NOMO-1 (cell line): Measurements from ENCODE around the gene PIP5K1A.
"Not testable (repeated sequence)": the region's sequence is repeated elsewhere in the genome, so short reads cannot be mapped to it uniquely, and the experiment has no call there.

Experiments used
- DNase-seq, 2 experiments: peaks; one replicate each; lab custom pipeline; 2025; ENCODE audit not compliant: unreplicated experiment in 2 of 2; lab: John Stamatoyannopoulos, UW

Gene PIP5K1A, protein sequence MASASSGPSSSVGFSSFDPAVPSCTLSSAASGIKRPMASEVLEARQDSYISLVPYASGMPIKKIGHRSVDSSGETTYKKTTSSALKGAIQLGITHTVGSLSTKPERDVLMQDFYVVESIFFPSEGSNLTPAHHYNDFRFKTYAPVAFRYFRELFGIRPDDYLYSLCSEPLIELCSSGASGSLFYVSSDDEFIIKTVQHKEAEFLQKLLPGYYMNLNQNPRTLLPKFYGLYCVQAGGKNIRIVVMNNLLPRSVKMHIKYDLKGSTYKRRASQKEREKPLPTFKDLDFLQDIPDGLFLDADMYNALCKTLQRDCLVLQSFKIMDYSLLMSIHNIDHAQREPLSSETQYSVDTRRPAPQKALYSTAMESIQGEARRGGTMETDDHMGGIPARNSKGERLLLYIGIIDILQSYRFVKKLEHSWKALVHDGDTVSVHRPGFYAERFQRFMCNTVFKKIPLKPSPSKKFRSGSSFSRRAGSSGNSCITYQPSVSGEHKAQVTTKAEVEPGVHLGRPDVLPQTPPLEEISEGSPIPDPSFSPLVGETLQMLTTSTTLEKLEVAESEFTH

DNA sequence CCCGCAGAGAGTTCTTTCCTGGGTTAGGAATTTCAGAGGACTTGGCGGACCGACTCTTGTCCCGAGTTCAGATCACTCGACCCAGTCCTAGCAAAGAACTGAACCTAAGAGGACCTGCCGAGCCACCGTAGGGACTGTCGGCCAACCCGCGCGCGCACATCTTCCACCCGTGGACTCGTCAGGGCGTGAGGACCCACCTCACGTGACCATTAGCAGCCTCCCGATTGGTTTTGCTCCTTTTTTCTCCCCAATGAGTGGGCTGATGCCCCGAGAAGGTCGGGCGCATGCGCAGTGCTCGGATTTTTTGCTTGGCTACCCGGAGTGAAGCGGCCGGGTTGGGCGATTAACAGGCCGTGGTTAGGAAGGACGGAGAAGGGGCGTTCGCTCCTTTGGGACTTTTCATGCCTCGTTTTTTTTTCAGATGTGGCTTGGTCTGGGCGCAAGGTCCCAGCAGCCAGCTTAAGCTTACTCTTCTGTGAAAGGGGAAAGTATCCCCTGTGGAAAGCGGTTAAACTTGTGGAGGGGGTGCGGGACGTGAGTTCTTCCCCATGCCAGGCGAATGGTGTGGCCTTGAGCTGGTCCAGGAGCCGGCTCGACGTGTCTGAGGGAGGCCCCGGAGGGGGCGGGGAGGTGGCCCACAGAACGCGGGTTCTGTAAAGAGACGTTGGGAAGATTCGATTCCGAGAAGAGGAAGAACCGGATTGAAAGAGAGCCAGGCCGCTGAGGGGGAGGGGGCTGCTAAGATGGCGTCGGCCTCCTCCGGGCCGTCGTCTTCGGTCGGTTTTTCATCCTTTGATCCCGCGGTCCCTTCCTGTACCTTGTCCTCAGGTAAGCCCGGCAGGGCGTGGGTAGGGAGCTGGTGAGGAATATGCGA, at the start of gene PIP5K1A:
Gene PIP5K1A (plus strand): TSS at position 299 of the 874 bp plus-strand sequence. CDS start 445 bp downstream, at position 744.
- DNase-seq = peak; percentile 99

DNA sequence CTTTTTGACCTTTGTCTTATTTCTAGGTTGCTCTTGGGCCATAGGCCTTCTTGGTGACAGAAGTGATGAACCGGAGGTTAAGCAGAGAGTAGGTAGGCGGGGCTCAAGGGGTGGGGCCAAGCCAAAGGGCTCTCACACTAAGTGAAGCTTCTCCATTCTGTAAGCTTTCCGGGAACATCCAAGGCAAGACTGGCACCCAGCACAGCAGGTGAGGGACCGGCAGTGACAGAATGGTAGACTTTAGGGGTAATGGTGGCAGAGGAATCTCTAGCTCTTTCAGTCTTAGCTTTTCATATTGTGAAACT, 41.9 kb upstream of the PIP5K1A start, which contains the start of gene TNFAIP8L2:
Gene TNFAIP8L2 (plus strand): TSS at position 135 of the 305 bp plus-strand sequence. CDS start 2,049 bp downstream, outside the sequence.
- peak; percentile 78 to 80 for DNase-seq

DNA sequence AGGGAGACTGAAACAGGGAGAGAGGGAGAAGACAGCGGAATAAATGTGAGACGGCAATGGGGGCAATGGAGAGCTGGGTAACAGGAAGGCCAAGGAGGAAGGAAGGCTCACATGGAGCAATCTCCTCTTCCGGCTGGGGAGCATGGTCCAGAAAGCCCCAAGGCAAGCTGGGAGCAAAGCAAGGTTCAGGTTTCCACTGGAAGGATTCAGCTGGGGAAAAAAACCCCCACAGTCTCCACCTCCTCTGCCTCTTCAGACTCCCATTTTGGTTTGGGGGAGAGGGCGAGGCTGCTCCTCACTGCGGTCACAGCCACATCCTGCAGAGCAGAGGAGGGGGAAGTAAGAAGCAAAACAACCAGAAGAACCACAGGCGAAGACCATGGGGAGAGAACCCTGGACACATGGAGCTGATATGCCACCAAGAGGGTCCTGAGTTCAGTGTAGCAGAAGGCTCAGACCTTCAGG, 41.3 kb upstream of the PIP5K1A start:
- DNase-seq = peak; percentile 71 to 72

DNA sequence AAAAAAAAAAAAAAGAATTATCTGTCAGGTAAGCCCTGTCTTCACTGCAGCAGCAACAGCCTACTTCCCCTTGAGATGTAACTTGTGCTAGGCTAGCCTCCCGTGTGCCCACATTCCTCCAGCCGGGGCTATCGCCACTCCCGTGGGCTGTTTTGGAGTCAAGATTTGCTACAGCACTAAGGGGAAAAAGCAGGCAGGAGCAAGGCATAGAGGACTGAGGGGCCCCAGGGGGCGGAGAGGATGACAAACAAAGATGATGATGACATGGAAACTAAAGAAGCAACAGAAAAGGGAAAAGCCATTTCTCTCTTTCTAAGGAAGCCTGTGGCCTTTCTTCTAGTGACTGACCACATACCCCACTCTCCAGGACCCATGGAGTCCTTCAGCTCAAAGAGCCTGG, 40.0 kb upstream of the PIP5K1A start:
- peak; percentile 8 to 39 for DNase-seq

DNA sequence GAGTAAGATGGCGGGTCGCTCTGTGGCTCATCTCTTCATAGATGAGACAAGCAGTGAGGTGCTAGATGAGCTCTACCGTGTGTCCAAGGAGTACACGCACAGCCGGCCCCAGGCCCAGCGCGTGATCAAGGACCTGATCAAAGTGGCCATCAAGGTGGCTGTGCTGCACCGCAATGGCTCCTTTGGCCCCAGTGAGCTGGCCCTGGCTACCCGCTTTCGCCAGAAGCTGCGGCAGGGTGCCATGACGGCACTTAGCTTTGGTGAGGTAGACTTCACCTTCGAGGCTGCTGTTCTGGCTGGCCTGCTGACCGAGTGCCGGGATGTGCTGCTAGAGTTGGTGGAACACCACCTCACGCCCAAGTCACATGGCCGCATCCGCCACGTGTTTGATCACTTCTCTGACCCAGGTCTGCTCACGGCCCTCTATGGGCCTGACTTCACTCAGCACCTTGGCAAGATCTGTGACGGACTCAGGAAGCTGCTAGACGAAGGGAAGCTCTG, 39.6 kb upstream of the PIP5K1A start:
- peak; percentile 18 to 31 for DNase-seq

DNA sequence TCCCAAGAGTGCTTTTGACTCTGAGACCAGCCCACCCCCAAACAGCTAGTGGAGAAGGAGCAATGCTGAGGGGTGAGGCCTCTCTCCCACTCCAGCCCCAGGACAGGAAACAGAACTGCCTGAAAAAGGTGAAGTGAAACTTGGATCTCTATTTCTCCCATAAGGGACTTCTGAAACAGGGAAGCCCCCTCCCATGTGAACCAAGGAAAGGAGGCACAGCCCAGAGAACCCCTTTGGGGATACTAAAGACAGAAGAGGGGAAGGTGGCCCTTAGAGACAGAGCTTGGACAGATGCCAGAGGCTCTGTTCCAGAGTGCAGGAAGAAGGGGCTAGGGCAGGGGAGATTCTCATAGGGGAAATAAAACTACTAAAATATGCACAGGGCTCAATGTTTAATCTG, 39.0 kb upstream of the PIP5K1A start:
- DNase-seq = peak in 1 of 2 experiments; percentile 18

DNA sequence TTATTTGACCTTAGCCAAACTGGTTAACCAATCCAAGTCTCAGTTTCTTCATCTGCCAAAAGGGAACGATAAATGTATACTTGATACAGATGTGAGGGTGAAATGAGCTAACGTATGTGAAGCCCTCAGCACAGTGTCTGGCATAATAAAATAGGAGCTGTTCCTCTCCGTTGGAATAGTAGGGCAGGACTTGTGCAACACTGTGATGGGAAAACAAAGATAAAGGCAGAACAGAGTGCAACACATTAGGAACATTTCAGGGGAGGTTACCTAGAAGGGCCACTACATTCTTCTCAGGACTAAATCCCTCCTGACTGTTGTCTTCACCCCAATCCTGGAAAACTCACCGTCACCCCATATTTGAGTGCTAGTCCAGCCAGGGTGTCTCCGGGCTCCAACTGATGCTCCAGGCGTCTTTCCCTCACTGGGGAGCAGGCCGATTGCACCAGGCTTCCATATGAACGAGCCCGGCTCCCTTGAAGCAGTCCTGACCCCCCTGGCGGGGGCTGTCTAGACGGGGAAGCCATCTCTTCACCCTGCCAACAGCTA, 33.5 kb upstream of the PIP5K1A start:
- no peak for DNase-seq

DNA sequence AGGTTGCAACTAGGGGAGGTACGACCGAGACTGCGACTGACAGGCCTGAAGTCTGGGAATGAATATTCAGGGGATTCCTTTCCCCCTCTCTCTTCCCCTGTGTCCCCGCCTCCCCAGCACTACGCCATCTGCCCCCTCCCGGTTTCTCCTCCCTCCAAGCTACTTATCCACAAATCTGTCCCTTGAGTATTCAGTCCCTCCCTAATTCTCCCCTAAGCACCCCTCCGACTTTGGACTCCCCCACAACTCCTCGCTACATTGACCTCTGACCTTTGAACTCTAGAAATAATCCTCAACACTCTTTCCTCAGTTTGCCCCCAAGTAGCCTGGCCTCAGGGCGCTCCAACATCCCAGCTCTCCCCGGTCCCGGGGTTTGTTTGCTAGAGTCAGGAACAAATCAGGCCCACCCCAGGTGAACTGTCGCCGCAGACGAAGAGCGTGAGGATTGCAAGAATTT, 33.0 kb upstream of the PIP5K1A start:
- DNase-seq = no peak

DNA sequence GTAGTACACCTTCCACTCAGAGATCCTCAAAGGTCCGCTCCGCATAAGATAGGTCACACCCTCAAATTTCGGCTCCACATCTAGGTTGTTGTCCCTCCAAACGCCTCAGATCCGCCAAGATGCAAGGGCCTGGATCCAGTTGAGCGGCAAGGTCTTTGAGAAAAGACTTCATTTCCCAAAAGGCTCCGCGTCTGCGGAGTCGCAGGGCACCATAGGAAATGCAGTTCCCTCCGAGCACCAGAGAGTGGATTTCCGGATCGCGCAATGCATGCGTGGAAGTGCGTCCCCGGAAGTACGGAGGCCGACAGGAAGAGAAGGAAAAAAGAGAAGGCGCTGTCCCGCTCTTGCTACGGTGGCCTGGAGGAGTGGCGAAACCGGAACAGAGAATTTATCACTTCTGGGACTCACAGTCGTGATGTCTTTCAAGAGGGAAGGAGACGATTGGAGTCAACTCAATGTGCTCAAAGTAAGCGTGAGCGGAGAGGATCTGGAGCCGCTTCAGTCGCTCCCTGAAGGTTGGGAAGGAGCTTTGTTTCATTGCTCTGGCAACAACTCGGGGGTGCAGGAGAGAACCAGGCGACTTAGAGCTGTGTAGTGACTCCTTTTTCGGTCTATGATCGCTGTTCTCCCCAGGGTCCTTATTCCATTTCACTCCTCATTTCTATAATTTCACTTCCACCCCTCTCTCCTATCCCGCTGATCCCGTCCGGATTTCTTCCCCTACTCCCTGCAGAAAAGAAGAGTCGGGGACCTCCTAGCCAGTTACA, 32.4 kb upstream of the PIP5K1A start, which contains the start of the genes LYSMD1 and SCNM1:
Gene LYSMD1 (minus strand): TSS at position 165 of the 767 bp plus-strand sequence. CDS start 644 bp downstream, outside the sequence.
Gene SCNM1 (plus strand): TSS at position 407 of the 767 bp plus-strand sequence. CDS start 9 bp downstream, at position 416.
- peak; percentile 96 to 98 for DNase-seq

DNA sequence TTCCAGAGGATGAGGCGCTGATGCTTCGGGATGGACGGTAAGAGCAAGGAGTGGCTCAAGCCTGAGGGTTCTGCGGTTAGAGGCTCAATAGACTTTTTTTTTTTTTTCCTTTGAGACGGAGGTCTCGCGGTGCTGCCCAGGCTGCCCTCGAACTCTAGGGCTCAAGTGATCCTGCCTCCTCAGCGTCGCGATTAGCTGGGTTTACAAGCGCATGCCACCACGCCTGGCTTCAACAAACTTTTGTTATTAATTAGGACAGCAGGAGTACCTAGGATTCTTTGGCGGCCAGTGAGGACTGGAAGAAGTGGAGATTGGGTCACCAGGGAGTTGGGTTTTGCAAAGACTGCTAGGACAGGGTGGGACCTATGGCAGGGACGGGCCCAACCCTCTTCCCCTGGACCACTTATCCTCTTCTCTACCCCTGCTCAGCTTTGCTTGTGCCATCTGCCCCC, 31.8 kb upstream of the PIP5K1A start:
- peak; percentile 6 to 35 for DNase-seq

DNA sequence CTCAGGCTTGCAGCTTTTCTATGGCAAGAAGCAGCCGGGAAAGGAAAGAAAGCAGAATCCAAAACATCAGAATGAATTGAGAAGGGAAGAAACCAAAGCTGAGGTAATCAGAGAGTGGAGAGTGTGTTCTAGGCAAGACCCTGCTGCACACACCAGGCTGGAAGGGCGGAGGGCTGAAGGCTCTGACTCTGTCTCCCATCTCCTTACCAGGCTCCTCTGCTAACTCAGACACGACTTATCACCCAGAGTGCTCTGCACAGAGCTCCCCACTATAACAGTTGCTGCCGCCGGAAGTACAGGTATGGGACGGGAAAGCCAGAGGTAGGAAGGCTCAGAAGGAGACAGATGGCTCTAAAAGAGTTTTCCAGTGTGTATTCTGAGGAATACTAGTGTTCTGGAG, 31.2 kb upstream of the PIP5K1A start:
- DNase-seq = no peak

DNA sequence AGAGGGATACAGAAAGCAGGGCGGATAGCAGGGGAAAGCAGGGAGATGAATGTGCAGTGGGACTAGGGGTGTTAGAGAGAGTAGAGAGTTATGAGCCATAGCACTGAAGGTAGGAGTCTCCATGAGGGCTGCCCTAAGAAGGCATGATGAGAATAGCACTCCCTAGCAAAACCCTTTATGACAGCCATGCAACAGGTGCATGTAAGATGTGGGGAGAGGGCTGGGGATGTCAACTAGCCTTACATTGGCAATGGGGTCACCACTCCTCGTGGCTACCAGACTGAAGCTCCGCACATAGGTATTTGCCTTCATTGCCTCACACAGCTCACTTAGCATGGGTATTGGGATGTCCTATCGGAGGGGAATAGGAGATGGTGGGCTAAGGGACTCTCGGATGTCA, 27.2 kb upstream of the PIP5K1A start:
- no peak for DNase-seq

DNA sequence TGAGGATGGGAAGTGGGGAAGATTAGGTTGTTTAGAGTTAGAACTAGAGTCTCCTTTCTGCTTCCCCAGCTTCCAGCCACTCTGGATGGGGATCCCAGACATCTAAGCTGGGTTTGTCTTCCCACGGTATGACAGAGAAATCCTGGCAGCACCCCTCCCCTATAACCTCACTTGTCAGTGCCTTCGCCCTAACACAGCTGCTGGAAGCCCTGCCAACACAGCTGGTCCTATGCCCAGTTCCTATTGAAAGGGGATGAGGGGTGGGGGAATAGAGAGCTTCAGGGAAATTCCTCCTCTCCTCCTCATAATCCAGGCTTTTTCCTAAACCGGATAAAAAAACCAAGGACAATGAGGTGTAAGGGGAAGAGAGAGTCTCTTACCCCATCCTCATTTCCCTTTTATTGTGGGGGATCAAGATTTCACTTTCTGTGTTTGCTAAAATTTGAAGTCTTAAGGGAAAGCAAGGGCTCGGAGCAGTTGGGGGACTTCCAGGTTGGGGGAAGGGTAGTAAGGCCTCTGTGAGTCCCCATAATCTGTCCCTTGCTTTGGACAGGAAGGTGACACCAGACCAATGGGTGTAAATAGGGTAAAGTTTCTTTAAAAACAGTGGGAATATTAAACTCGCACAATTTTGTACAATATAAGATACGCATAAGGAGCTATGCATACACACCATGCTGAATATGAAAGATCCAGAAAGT, 23.2 kb upstream of the PIP5K1A start:
- DNase-seq = no peak

DNA sequence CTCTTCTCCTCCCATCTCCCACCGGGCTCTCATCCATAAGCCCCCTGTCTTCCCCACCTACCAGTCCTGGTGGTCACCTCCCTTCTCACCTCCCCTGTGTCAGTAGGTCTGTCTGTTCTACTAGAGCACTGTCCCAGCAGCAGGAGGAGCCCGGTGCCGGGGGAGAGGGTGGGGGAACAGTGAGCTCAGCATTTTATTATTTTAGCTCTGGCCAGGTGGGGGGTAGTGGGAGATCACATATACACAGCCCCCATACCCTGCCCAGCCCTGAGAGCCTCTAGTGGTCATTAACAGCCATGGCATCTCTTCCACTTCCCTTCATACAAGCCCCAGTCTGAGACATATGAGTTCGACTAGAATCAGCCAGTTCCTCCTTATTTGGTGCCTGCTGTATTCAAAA, 22.5 kb upstream of the PIP5K1A start, which contains the start of gene TMOD4:
Gene TMOD4 (minus strand): TSS at position 119 of the 400 bp plus-strand sequence. CDS start 1,106 bp downstream, outside the sequence.
- peak; percentile 15 to 25 for DNase-seq

DNA sequence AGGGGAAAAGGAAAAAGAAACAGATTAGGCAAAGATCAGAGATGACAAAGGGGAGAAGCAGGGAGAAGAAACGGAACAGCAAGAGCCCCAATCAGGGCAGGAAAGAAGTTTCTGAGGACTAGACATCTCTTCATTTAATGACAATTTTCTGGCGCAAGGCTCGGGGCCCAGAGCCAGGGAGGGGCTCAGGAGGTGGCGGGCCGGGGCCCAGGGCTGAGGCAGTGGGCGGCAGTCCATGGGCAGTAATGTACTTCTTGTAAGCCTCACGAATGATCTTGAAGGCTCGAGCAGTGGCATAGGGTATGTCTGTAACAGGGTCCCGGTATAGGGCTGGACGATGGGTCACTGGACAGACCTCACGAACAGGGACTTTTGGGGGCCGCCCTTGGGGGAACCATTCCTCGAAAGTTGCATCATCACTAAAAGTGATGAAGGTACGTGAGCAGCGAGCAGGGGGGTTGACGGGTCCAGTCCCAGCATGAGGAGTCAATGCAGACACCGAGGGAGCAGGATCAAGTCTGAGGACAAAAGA, 21.8 kb upstream of the PIP5K1A start:
- no peak for DNase-seq

DNA sequence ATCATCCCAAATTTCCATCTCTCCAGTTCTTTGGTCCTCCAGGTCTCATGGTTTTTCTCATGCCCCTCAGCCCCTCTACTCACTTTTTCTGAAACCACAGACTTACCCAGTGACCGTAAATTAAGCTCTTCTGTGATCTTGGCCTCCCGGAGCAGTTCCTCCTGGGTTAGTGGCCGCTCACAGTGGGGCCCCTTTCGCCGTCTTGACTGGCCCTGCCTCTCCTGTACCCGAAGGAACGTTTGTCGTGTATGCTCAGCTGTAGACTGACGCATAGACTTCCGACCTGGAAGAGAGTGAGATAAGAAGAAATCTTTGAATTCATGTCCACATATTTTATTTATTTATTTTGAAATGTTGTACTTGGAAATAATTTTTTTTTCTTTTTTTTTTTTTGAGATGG, 14.1 kb upstream of the PIP5K1A start:
- no peak for DNase-seq

DNA sequence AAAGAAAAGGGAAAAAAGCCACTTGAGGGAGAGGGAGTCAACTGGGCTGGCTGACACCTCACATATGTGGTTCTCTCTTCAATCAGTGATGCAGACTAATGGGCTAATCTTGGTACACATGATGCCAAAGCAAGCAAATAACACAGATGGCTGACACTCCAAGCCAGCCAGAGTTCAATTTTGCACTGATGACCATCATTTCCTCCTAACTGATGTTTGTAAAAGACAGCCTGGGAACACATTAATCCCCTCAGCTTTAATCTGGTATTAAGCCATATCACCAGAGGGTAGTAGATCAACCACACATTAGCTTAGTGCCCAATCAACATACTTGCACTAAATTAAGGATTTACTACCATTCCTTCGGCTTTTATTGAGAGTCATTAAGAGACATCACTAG, 11.1 kb upstream of the PIP5K1A start:
- no peak for DNase-seq

DNA sequence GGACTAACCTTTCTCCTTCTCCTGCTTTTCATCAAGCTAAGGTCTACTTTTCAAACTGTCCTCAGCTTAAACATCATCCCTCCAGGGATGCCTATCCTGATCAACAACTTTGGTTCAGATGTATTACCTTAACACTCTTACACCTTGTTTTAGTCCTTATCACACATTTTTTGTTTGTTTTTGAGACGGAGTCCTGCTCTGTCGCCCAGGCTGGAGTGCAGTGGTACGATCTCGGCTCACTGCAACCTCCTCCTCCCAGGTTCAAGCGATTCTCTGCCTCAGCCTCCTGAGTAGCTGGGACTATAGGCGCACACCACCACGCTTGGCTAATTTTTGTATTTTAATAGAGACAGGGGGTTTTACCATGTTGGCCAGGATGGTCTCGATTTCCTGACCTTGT, 9.7 kb upstream of the PIP5K1A start:
- not testable (repeated sequence) for DNase-seq
